ENCODE data around the gene ELAC1.

- no peak for TF ChIP-seq CTCF (conservative IDR thresholded peaks at IDR 0.05; ENCODE audit: low read depth in 2 of 2)
- no peak for TF ChIP-seq REST (IDR thresholded peaks at IDR 0.05; ENCODE audit: unreplicated experiment)
- no peak for TF ChIP-seq EZH2 (IDR thresholded peaks at IDR 0.05; ENCODE audit: low read depth, unreplicated experiment)
- no peak for TF ChIP-seq ZNF114 (CRISPR knock-in tag; IDR thresholded peaks at IDR 0.05)
Measured at GRCh38 chr18:50926521-50926920, 41.3 kb upstream of the ELAC1 start.
